ENCODE measurements around the gene JPH2. TPM values are rescaled to one million over a fixed set of nuclear protein-coding genes. Genes with fewer than 3 reads are reported as not detected.
"Not testable (repeated sequence)": the region's sequence is repeated elsewhere in the genome, so short reads cannot be mapped to it uniquely, and the experiment has no call there.

JPH2 gene
- total RNA-seq, 1 donor, result not detected

DNA sequence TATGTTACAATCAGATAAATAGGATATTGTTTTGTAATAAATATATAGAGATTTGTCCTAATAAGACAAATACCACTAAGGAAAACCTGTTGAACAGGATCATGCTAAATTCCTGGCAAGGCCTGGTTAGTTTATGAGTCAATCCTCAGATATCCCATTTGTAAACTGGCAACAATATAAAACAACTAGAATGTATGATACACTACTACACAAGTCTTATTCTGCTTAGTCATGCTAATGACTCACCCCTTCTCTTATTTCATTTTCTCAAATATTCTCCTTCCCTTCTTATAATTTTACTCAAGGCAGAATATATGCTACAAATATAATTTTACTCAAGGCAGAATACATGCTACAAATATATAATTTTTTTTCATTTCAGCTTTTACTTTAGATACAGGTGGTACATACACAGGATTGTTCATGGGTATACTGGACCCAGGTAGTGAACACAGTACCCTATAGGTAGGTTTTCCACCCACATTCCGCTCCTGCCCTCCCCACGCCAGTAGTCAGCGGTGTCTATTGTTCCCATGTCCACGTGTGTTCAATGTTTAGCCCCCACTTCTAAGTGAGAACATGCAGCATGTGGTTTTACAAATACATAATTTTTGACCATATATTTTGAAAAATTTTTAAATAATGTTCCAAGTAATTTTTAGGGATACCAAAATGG, 17.3 kb upstream of the JPH2 start:
- Histone ChIP-seq H3K9me3 (ENCODE audit: low read depth, low read length) (no peaks in the 10 kb centered on the region), H3K4me3 (ENCODE audit: low read length) (no peak overlapping the region), H3K27me3 (ENCODE audit: insufficient read depth, low read length) (no peaks in the 10 kb centered on the region), H3K4me1 (ENCODE audit: insufficient read depth, low read length) (peaks cover 25% of the 10 kb centered on the region)

- H3K4me1 ChIP-seq (ENCODE audit: insufficient read depth, low read length), result peaks cover 14% of the 10 kb centered on the region
- H3K4me3 ChIP-seq (ENCODE audit: low read length), result no peak overlapping the region
- no peaks in the 10 kb centered on the region for H3K27me3 ChIP-seq (ENCODE audit: insufficient read depth, low read length)
- no peaks in the 10 kb centered on the region for H3K9me3 ChIP-seq (ENCODE audit: low read depth, low read length)
Measured at GRCh38 chr20:44203161-44203560, 16.2 kb upstream of the JPH2 start.

DNA sequence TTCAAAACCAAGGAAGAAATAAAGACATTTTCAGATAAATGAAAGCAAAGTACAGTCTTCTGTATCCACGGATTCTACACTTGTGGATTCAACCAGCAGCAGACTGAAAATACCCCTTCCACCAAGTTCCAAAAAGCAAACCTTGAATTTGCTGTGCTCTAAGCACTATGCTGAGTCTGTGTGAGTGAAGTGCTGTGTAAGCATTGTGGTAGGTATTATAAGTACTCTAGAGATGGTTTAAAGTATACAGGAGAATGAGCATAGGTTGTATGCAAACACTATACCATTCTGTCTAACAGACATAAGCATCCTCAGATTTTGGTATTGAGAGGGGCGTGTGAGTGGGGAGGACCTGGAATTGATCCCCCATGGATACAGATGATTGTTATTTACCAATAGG, 14.0 kb upstream of the JPH2 start:
- H3K4me3 ChIP-seq (ENCODE audit: low read length), result no peak overlapping the region
- H3K9me3 ChIP-seq (ENCODE audit: low read depth, low read length), result no peaks in the 10 kb centered on the region
- no peaks in the 10 kb centered on the region for H3K27me3 ChIP-seq (ENCODE audit: insufficient read depth, low read length)
- H3K4me1 ChIP-seq (ENCODE audit: insufficient read depth, low read length), result peaks cover 11% of the 10 kb centered on the region

DNA sequence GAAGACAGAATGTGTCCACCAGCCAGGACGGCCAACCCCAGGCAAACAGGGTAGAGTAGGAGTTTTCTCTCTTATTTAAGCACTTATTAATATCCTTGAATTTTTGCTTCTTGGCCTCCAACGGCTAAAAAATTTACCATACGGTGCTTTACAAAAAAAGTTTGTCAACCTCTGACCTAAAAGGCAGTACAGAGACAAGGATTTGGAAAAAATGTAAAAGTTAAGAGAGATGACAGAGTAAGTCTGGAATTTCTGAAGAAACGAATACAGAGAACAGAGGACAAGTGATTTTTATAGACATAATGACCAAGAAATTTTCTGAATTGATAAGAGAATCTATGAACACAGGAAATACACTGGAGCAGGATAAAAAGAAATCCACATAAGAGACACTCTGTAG, 13.4 kb upstream of the JPH2 start:
- Histone ChIP-seq H3K27me3 (ENCODE audit: insufficient read depth, low read length) (no peaks in the 10 kb centered on the region), H3K4me3 (ENCODE audit: low read length) (no peak overlapping the region), H3K9me3 (ENCODE audit: low read depth, low read length) (no peaks in the 10 kb centered on the region), H3K4me1 (ENCODE audit: insufficient read depth, low read length) (peaks cover 11% of the 10 kb centered on the region)

GRCh38 chr20:44199877-44200276, 12.9 kb upstream of the JPH2 start:
- Histone ChIP-seq H3K9me3 (ENCODE audit: low read depth, low read length) (no peaks in the 10 kb centered on the region), H3K4me3 (ENCODE audit: low read length) (no peak overlapping the region), H3K27me3 (ENCODE audit: insufficient read depth, low read length) (no peaks in the 10 kb centered on the region), H3K4me1 (ENCODE audit: insufficient read depth, low read length) (peaks cover 11% of the 10 kb centered on the region)

DNA sequence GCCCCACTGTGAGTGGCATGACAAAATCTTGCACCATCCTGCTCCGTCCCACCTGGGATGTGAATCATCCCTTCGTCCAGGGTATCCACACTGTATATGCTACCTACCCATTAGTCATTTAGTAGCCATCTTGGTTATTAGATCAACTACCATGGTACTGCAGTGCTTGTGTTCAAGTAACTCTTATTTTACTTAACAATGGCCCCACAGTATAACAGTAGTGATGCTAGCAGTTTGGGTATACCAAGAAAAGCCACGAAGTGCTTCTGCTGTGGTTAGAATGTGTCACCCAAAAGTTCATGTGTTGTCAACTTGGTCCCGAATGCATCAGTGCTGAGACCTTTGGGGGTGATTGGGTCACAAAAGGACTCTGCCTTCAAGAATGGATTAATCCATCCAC, 11.9 kb upstream of the JPH2 start:
- Histone ChIP-seq H3K4me1 (ENCODE audit: insufficient read depth, low read length) (peaks cover 5% of the 10 kb centered on the region), H3K4me3 (ENCODE audit: low read length) (no peak overlapping the region), H3K9me3 (ENCODE audit: low read depth, low read length) (no peaks in the 10 kb centered on the region), H3K27me3 (ENCODE audit: insufficient read depth, low read length) (no peaks in the 10 kb centered on the region)

DNA sequence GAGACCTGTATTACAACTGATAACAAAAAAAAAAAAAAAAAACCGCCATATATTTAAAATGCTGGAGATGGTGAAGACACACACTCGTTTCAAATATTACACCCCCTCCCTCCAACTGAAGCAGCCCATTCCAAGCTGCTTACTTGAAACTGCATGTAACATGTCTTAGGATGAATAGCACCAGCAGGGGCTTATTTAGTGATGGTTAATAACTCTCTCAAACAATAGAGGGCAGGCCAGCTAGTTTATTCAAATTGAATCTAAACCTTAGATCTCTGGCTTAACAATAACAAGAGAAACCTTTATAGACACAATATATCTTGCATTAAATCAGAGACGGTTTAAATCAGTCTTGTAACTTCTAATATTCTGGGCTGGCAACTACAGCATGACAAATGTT, 9.3 kb upstream of the JPH2 start:
- Histone ChIP-seq H3K27me3 (ENCODE audit: insufficient read depth, low read length) (no peaks in the 10 kb centered on the region), H3K4me3 (ENCODE audit: low read length) (no peak overlapping the region), H3K4me1 (ENCODE audit: insufficient read depth, low read length) (peaks cover 5% of the 10 kb centered on the region), H3K9me3 (ENCODE audit: low read depth, low read length) (no peaks in the 10 kb centered on the region)

- Histone ChIP-seq H3K27me3 (ENCODE audit: insufficient read depth, low read length) (no peaks in the 10 kb centered on the region), H3K4me1 (ENCODE audit: insufficient read depth, low read length) (peaks cover 5% of the 10 kb centered on the region), H3K9me3 (ENCODE audit: low read depth, low read length) (no peaks in the 10 kb centered on the region), H3K4me3 (ENCODE audit: low read length) (no peak overlapping the region)
Measured at GRCh38 chr20:44195605-44196004, 8.6 kb upstream of the JPH2 start.

DNA sequence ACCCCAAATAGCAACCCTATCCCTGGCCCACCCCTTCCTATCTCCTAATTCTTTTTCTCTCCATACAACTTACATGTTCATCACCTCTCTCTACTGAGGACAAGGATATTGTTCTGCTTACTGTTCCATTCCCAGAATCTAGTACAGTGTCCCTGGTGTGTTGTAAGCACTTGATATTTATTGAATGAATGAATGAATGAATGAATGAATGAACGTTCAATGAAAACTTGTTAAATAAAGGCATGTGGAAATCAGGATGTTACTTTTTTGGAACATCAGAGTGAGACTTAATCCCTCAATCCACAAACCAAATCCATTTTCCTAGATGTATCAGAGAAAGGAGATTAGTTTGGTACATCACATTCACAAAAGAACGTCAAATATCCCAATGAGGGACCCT, 6.8 kb upstream of the JPH2 start:
- H3K9me3 ChIP-seq (ENCODE audit: low read depth, low read length), result no peaks in the 10 kb centered on the region
- H3K27me3 ChIP-seq (ENCODE audit: insufficient read depth, low read length), result peaks cover 10% of the 10 kb centered on the region
- H3K4me1 ChIP-seq (ENCODE audit: insufficient read depth, low read length), result peaks cover 3% of the 10 kb centered on the region
- no peak overlapping the region for H3K4me3 ChIP-seq (ENCODE audit: low read length)

DNA sequence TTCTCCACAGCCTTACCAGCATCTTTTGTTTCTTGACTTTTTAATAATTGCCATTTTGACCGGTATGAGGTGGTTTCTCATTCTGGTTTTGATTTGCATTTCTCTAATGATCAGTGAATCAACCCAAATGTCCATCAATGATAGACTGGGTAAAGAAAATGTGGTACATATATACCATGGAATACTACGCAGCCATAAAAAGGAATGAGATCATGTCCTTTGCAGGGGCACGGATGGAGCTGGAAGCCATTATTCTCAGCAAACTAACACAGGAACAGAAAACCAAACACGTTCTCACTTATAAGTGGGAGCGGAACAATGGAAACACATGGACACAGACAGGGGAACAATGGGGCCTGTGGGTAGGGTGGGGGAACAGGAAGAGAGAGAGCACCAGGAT, 4.7 kb upstream of the JPH2 start:
- not testable (repeated sequence) for H3K4me3 ChIP-seq (ENCODE audit: low read length); H3K9me3 ChIP-seq (ENCODE audit: low read depth, low read length)
- H3K27me3 ChIP-seq (ENCODE audit: insufficient read depth, low read length), result peaks cover 28% of the 10 kb centered on the region
- peaks cover 10% of the 10 kb centered on the region for H3K4me1 ChIP-seq (ENCODE audit: insufficient read depth, low read length)

- Histone ChIP-seq H3K4me1 (ENCODE audit: insufficient read depth, low read length) (peaks cover 10% of the 10 kb centered on the region), H3K27me3 (ENCODE audit: insufficient read depth, low read length) (peaks cover 34% of the 10 kb centered on the region)
- H3K4me3 ChIP-seq (ENCODE audit: low read length); H3K9me3 ChIP-seq (ENCODE audit: low read depth, low read length): not testable (repeated sequence)
Measured at GRCh38 chr20:44190197-44190852, 3.3 kb upstream of the JPH2 start.

- Histone ChIP-seq H3K4me1 (ENCODE audit: insufficient read depth, low read length) (peaks cover 10% of the 10 kb centered on the region), H3K9me3 (ENCODE audit: low read depth, low read length) (no peaks in the 10 kb centered on the region), H3K27me3 (ENCODE audit: insufficient read depth, low read length) (peaks cover 38% of the 10 kb centered on the region), H3K4me3 (ENCODE audit: low read length) (no peak overlapping the region)
Measured at GRCh38 chr20:44188752-44189151, 1.8 kb upstream of the JPH2 start.

GRCh38 chr20:44187772-44188709, 1.1 kb upstream of the JPH2 start:
- peaks cover 38% of the 10 kb centered on the region for H3K27me3 ChIP-seq (ENCODE audit: insufficient read depth, low read length)
- peaks cover 10% of the 10 kb centered on the region for H3K4me1 ChIP-seq (ENCODE audit: insufficient read depth, low read length)
- no peaks in the 10 kb centered on the region for H3K9me3 ChIP-seq (ENCODE audit: low read depth, low read length)
- no peak overlapping the region for H3K4me3 ChIP-seq (ENCODE audit: low read length)

- H3K9me3 ChIP-seq (ENCODE audit: low read depth, low read length), result no peaks in the 10 kb centered on the region
- H3K4me3 ChIP-seq (ENCODE audit: low read length), result no peak overlapping the region
- peaks cover 10% of the 10 kb centered on the region for H3K4me1 ChIP-seq (ENCODE audit: insufficient read depth, low read length)
- peaks cover 38% of the 10 kb centered on the region for H3K27me3 ChIP-seq (ENCODE audit: insufficient read depth, low read length)
Measured at GRCh38 chr20:44186674-44187053, 324 bp downstream of the JPH2 start.

- H3K27me3 ChIP-seq (ENCODE audit: insufficient read depth, low read length), result peaks cover 38% of the 10 kb centered on the region
- peaks cover 10% of the 10 kb centered on the region for H3K4me1 ChIP-seq (ENCODE audit: insufficient read depth, low read length)
Measured at GRCh38 chr20:44186201-44186600, 787 bp downstream of the JPH2 start.

More at GRCh38 chr20:44186201-44186600, 787 bp downstream of the JPH2 start:
- Histone ChIP-seq H3K4me3 (ENCODE audit: low read length) (no peak overlapping the region), H3K9me3 (ENCODE audit: low read depth, low read length) (no peaks in the 10 kb centered on the region)
